ENCODE measurements around the gene HOXD9. TPM values are rescaled to one million over a fixed set of nuclear protein-coding genes. Genes with fewer than 3 reads are reported as not detected.

HOXD9 gene
- total RNA-seq, 1 donor, result 0.36 TPM

- peak; percentile 91 for DNase-seq (ENCODE audit: insufficient read length, low spot score, missing footprints)
- Histone ChIP-seq H2AFZ (ENCODE audit: low read length) (no peak overlapping the region), H3K4me2 (ENCODE audit: insufficient read depth, low read length) (no peak overlapping the region), H4K20me1 (ENCODE audit: insufficient read depth, low read length) (no peaks in the 10 kb centered on the region), H3K4me1 (ENCODE audit: insufficient read depth, low read length) (no peaks in the 10 kb centered on the region), H3K9me3 (ENCODE audit: low read depth, low read length) (no peaks in the 10 kb centered on the region), H3K27me3 (ENCODE audit: insufficient read depth, low read length) (peaks cover 97% of the 10 kb centered on the region), H3K27ac (ENCODE audit: low read depth, low read length) (no peak overlapping the region), H3K36me3 (ENCODE audit: insufficient read depth, low read length) (no peaks in the 10 kb centered on the region), H3K79me2 (ENCODE audit: insufficient read depth, low read length) (no peaks in the 10 kb centered on the region), H3K4me3 (ENCODE audit: insufficient read depth, low read length) (no peak overlapping the region)
- no peak for TF ChIP-seq CTCF (IDR thresholded peaks at IDR 0.05; ENCODE audit: extremely low read depth, low read depth, low read length)
Observed at GRCh38 chr2:176084611-176085119, 37.9 kb upstream of the HOXD9 start.

GRCh38 chr2:176085120-176085788, 37.3 kb upstream of the HOXD9 start:
- no peak for TF ChIP-seq CTCF (IDR thresholded peaks at IDR 0.05; ENCODE audit: extremely low read depth, low read depth, low read length)
- DNase-seq (ENCODE audit: insufficient read length, low spot score, missing footprints), result peak; percentile 58
- Histone ChIP-seq H3K4me3 (ENCODE audit: insufficient read depth, low read length) (no peak overlapping the region), H3K4me2 (ENCODE audit: insufficient read depth, low read length) (no peak overlapping the region), H3K79me2 (ENCODE audit: insufficient read depth, low read length) (no peaks in the 10 kb centered on the region), H3K27me3 (ENCODE audit: insufficient read depth, low read length) (peaks cover 100% of the 10 kb centered on the region), H3K9me3 (ENCODE audit: low read depth, low read length) (no peaks in the 10 kb centered on the region), H2AFZ (ENCODE audit: low read length) (no peak overlapping the region), H3K4me1 (ENCODE audit: insufficient read depth, low read length) (no peaks in the 10 kb centered on the region), H3K36me3 (ENCODE audit: insufficient read depth, low read length) (no peaks in the 10 kb centered on the region), H4K20me1 (ENCODE audit: insufficient read depth, low read length) (no peaks in the 10 kb centered on the region), H3K27ac (ENCODE audit: low read depth, low read length) (no peak overlapping the region)

GRCh38 chr2:176085861-176086771, 36.4 kb upstream of the HOXD9 start:
- Histone ChIP-seq H2AFZ (ENCODE audit: low read length) (no peak overlapping the region), H3K79me2 (ENCODE audit: insufficient read depth, low read length) (no peaks in the 10 kb centered on the region), H3K4me2 (ENCODE audit: insufficient read depth, low read length) (no peak overlapping the region)

More at GRCh38 chr2:176085861-176086771, 36.4 kb upstream of the HOXD9 start:
- no peaks in the 10 kb centered on the region for H3K36me3 ChIP-seq (ENCODE audit: insufficient read depth, low read length)
- no peak overlapping the region for H3K27ac ChIP-seq (ENCODE audit: low read depth, low read length)
- H3K27me3 ChIP-seq (ENCODE audit: insufficient read depth, low read length), result peaks cover 100% of the 10 kb centered on the region
- no peaks in the 10 kb centered on the region for H3K4me1 ChIP-seq (ENCODE audit: insufficient read depth, low read length)
- no peak overlapping the region for H3K4me3 ChIP-seq (ENCODE audit: insufficient read depth, low read length)
- no peaks in the 10 kb centered on the region for H4K20me1 ChIP-seq (ENCODE audit: insufficient read depth, low read length)
- no peaks in the 10 kb centered on the region for H3K9me3 ChIP-seq (ENCODE audit: low read depth, low read length)
- peak; percentile 47 for TF ChIP-seq CTCF (IDR thresholded peaks at IDR 0.05; ENCODE audit: extremely low read depth, low read depth, low read length)
- DNase-seq (ENCODE audit: insufficient read length, low spot score, missing footprints), result peak; percentile 87
